HepG2 (cell line): ENCODE results near the gene TFB1M. TPM values are rescaled to one million over a fixed set of nuclear protein-coding genes. Genes with fewer than 3 reads are reported as not detected.

Experiments
- ATAC-seq: fragments of 200-7000 bp; cut with Tn5 transposase; 3 replicates; pipeline ENCODE4 v1.9.1; 2020; ENCODE audit warnings: mild to moderate bottlenecking, moderate library complexity
- BruUV-seq: library from RNA; stranded (reverse); fragments of 400-500 nt; replicated peaks from 2 replicates; lab custom pipeline; 2021; lab: Mats Ljungman, UMichigan
- CTCF ChIA-PET: fragments of 300-600 bp; formaldehyde crosslinking; extraction: SDS; loops from one replicate; lab custom pipeline; 2021; ENCODE audit warnings: low total read pairs, inconsistent platforms, low intra/inter-chr PET ratio; lab: Yijun Ruan, JAX
- POLR2A ChIA-PET: fragments of 350-600 bp; sonication (Branson Sonifier 250); formaldehyde crosslinking; loops from one replicate; lab custom pipeline; 2020; ENCODE audit warnings: antibody characterized with exemption, inconsistent platforms; lab: Yijun Ruan, JAX
- DNase-seq: peaks from one replicate; pipeline ENCODE4 v3.0.0-alpha.2; 2015; ENCODE audit warnings: low spot score
- FAIRE-seq: peaks from 3 replicates; lab custom pipeline; 2011; peaks lifted over from hg19 to GRCh38; lab: Jason Lieb, UNC
- H2AFZ ChIP-seq: one replicate; pipeline ENCODE4 v1.6.1; 2011; ENCODE audit warnings: low read length, inconsistent platforms
- H3K27ac ChIP-seq: fragments of 300-600 bp; 3 replicates; pipeline ENCODE4 v1.8.0; 2011; ENCODE audit warnings: mixed run types, mild to moderate bottlenecking, mixed read lengths, low read length, inconsistent platforms; ENCODE audit not compliant: insufficient read depth; ENCODE audit errors: extremely low read length
- H3K27me3 ChIP-seq, 2 experiments: fragments of 200-600 bp in 1 of 2; 2 replicates in 1 of 2; 3 replicates in 1 of 2; pipeline versions ENCODE4 v1.6.0 to v1.8.0; 2011; ENCODE audit warnings: low read length in 2 of 2, mild to moderate bottlenecking in 2 of 2, moderate library complexity in 2 of 2, inconsistent platforms in 1 of 2; ENCODE audit not compliant: insufficient read depth in 2 of 2, control insufficient read depth in 1 of 2
- H3K36me3 ChIP-seq, 2 experiments: fragments of 200-600 bp in 1 of 2; replicated peaks in 1 of 2; 2 replicates in 1 of 2; 3 replicates in 1 of 2; pipeline versions ENCODE4 v1.5.1 to v1.8.0; 2011; ENCODE audit warnings: low read length in 2 of 2, inconsistent platforms in 1 of 2; ENCODE audit not compliant: insufficient read depth in 2 of 2, control insufficient read depth in 1 of 2
- H3K4me1 ChIP-seq: 2 replicates; pipeline ENCODE4 v1.5.1; 2012; ENCODE audit warnings: low read length, inconsistent platforms; ENCODE audit not compliant: insufficient read depth
- H3K4me2 ChIP-seq: 2 replicates; pipeline ENCODE4 v1.6.0; 2011; ENCODE audit warnings: low read depth, low read length, inconsistent platforms
- H3K4me3 ChIP-seq, 3 experiments: fragments of 200-600 bp in 1 of 3; sonication (generic), shearing (Covaris generic) in 1 of 3; replicated peaks in 1 of 3; 2 replicates each; pipeline ENCODE4 v1.5.1; 2011 to 2016; ENCODE audit warnings: low read length in 3 of 3, inconsistent platforms in 2 of 3, low read depth in 2 of 3, mild to moderate bottlenecking in 2 of 3, control low read depth in 1 of 3, mixed read lengths in 1 of 3; ENCODE audit not compliant: insufficient read depth in 1 of 3
- H3K79me2 ChIP-seq: one replicate; pipeline ENCODE4 v1.6.1; 2011; ENCODE audit warnings: low read length, inconsistent platforms; ENCODE audit not compliant: insufficient read depth
- H3K9ac ChIP-seq: 2 replicates; pipeline ENCODE4 v1.6.0; 2011; ENCODE audit warnings: mild to moderate bottlenecking, low read depth, low read length, inconsistent platforms; ENCODE audit not compliant: insufficient read depth
- H3K9me3 ChIP-seq: 2 replicates; pipeline ENCODE4 v1.5.1; 2012; ENCODE audit warnings: mild to moderate bottlenecking, low read length
- H4K20me1 ChIP-seq: 2 replicates; pipeline ENCODE4 v1.6.0; 2011; ENCODE audit warnings: inconsistent platforms, mild to moderate bottlenecking, low read length, moderate library complexity; ENCODE audit not compliant: insufficient read depth
- AGO2 ChIP-seq: fragments of 200-400 bp; formaldehyde crosslinking; optimal IDR thresholded peaks from 2 replicates; pipeline ENCODE3; 2017; ENCODE audit warnings: mild to moderate bottlenecking, low read depth, low read length, moderate library complexity
- AHR ChIP-seq: IDR thresholded peaks from 2 replicates; pipeline ENCODE4 v1.6.1; 2018; ENCODE audit warnings: missing genetic modification reagents, missing compliant biosample characterization
- BCLAF1 ChIP-seq: fragments of 450-650 bp; IDR thresholded peaks from 2 replicates; pipeline ENCODE4 v1.6.1; 2017; ENCODE audit warnings: mild to moderate bottlenecking
- DPF2 ChIP-seq: sonication (generic); formaldehyde crosslinking; IDR thresholded peaks from 2 replicates; pipeline ENCODE4 v1.4.0; 2020; ENCODE audit warnings: mild to moderate bottlenecking, low read depth, missing genetic modification reagents, borderline replicate concordance
- E2F5 ChIP-seq: sonication (generic); formaldehyde crosslinking; conservative IDR thresholded peaks from 2 replicates; pipeline ENCODE4 v1.4.0; 2020; ENCODE audit warnings: missing genetic modification reagents
- MBNL3 ChIP-seq: fragments of 250-450 bp; sonication (Bioruptor Pico); conservative IDR thresholded peaks from 2 replicates; pipeline ENCODE4 v1.8.0; 2022; ENCODE audit warnings: mild to moderate bottlenecking, inconsistent platforms
- PLRG1 ChIP-seq: fragments of 450-650 bp; conservative IDR thresholded peaks from 2 replicates; pipeline ENCODE4 v1.6.1; 2016
- RELA ChIP-seq: sonication (generic); formaldehyde crosslinking; IDR thresholded peaks from 2 replicates; pipeline ENCODE4 v1.4.0; 2020; ENCODE audit warnings: missing genetic modification reagents
- ZIK1 ChIP-seq: sonication (generic); formaldehyde crosslinking; IDR thresholded peaks from 2 replicates; pipeline ENCODE4 v1.5.0; 2020; ENCODE audit warnings: mild to moderate bottlenecking, low read depth, missing genetic modification reagents, borderline replicate concordance
- ZKSCAN5 ChIP-seq: sonication (generic); formaldehyde crosslinking; IDR thresholded peaks from 2 replicates; pipeline ENCODE4 v1.5.1; 2020; ENCODE audit warnings: mild to moderate bottlenecking, missing genetic modification reagents
- ZNF552 ChIP-seq: sonication (generic); formaldehyde crosslinking; IDR thresholded peaks from 2 replicates; pipeline ENCODE4 v1.9.0; 2022; ENCODE audit warnings: missing genetic modification reagents, mild to moderate bottlenecking, borderline replicate concordance
- WGBS: methylation state at CpG from one replicate; pipeline ENCODE4 v1.1.6; 2017; ENCODE audit warnings: low lambda C conversion rate; 5-methylcytosine and 5-hydroxymethylcytosine counted together
- in situ Hi-C: cut with HindIII; loops from 2 replicates; pipeline ENCODE4 v1.10.0; 2017; ENCODE audit warnings: low pct_unique_long_range_greater_than_20kb; ENCODE audit not compliant: extremely low pct_ligation_motif_present
- intact Hi-C: fragments of 100-400 bp; cut with micrococcal nuclease; formaldehyde crosslinking; loops from one replicate; pipeline ENCODE4 v1.10.0; 2022; ENCODE audit not compliant: unreplicated experiment
- polyA plus RNA-seq, 8 experiments: library from polyadenylated mRNA; depleted of rRNA in 3 of 8; stranded (reverse) in 7 of 8; unstranded in 1 of 8; fragments of >200 nt; fragmentation: Illumina TruSeq in 4 of 8; extraction: Trizol in 4 of 8; gene quantifications; 2 replicates each; pipeline versions ENCODE4 v1.2.1 to v1.2.3, GENCODE V29; 2011 to 2016; ENCODE audit warnings: low read depth in 4 of 8, missing spikeins in 1 of 8, mixed read lengths in 1 of 8; ENCODE audit not compliant: insufficient read depth in 1 of 8
- total RNA-seq, 5 experiments: library from RNA; depleted of rRNA; stranded (reverse); fragments of >200 nt; fragmentation: Illumina TruSeq; extraction: Trizol; gene quantifications; 2 replicates each; pipeline ENCODE4 v1.2.3, GENCODE V29; 2016; ENCODE audit warnings: low read depth in 1 of 5
- TF ChIP-seq, protein P1 (sequence below): sonication (generic); formaldehyde crosslinking; IDR thresholded peaks from 2 replicates; pipeline ENCODE4 v1.5.1; 2020; ENCODE audit warnings: missing genetic modification reagents, mild to moderate bottlenecking, borderline replicate concordance
- TF ChIP-seq, protein P2 (sequence below): sonication (generic); formaldehyde crosslinking; IDR thresholded peaks from 2 replicates; pipeline ENCODE4 v1.9.0; 2021; ENCODE audit warnings: mild to moderate bottlenecking, missing genetic modification reagents

Gene TFB1M
- total and polyA plus RNA-seq, 2 of the 13 experiments (the other 11 are each of a cell fraction or from before 2014, with no cell fraction given) = 91.4 to 122 TPM

DNA sequence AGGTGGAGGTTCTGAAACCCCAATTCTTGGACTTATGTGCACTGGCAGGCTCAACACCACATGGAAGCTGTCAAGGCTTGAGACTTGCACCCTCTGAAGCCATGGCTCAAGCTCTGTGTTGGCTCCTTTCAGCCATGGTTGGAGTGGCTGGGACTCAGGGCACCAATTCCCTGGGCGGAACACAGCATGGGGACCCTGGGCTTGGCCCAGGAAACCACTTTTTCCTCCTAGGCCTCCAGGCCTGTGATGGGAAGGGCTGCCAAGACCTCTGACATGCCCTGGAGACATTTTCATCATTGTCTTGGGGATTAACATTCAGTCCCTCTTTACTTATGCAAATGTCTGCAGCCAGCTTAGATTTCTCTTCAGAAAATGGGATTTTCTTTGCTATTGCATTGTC is 76.7 kb downstream of the TFB1M start (continued):
- TF ChIP-seq DPF2 (CRISPR knock-in tag) (no peak), MBNL3 (CRISPR knock-in tag) (no peak), E2F5 (CRISPR knock-in tag) (no peak), AGO2 (no peak), BCLAF1 (no peak), ZKSCAN5 (CRISPR knock-in tag) (no peak), ZNF552 (CRISPR knock-in tag) (no peak), ZIK1 (CRISPR knock-in tag) (no peak)

DNA sequence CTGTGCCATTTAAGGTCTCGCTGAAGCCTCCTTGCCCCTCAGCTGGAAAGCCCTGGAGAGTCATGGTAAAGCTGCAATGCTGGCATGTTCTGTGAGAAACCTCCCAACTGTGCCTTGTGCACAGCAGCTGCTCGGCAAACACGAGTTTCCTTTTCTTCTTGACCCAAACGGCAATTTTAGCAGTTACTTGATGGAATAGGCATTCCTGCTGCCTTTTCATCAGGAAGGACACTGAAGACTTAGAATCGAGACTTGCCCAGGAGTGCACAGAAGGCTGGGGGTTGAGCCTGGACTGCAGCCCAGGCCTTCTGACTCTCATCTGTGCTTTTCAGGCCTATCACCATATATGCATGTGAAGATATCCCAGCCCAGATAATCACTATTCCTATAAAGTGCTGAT is 79.2 kb downstream of the TFB1M start:
- Histone ChIP-seq H3K9ac (no peak overlapping the region), H3K27me3 (no peaks in the 10 kb centered on the region), H3K9me3 (peaks cover 7% of the 10 kb centered on the region; the same call in 1 of the 2 replicates), H3K4me1 (0 out of 2 replicates have a peak, but pooled peaks cover 5% of the 10 kb centered on the region), H3K79me2 (no peaks in the 10 kb centered on the region), H3K27ac (no peak overlapping the region), H2AFZ (no peak overlapping the region), H3K4me3 (no peak overlapping the region), H3K4me2 (no peak overlapping the region), H3K36me3 (no peaks in the 10 kb centered on the region), H4K20me1 (no peaks in the 10 kb centered on the region)
- BruUV-seq = no TSS peak
- CTCF ChIA-PET = no interaction called here
- ATAC-seq (no peak), DNase-seq (no peak), FAIRE-seq (no peak)
- in situ Hi-C loops = no loop called here
- POLR2A ChIA-PET = interaction anchor here (1.2 kb wide), 1 partner anchor 11 kb away, joined by 7 read pairs; no protein-coding TSS in a partner anchor
- no peak for TF ChIP-seq RELA (CRISPR knock-in tag)
- TF ChIP-seq, protein P1, sequence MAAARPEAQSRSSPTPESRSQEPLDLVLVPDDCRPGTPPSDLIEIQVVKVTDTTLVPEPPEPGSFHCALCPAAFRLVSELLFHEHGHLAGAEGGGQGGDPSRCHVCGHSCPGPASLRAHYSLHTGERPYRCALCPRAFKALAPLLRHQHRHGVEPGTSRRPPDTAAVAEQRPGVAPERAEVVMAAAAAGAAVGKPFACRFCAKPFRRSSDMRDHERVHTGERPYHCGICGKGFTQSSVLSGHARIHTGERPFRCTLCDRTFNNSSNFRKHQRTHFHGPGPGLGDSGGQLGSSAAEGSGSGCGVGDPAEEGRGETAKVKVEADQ = no peak
- TF ChIP-seq AHR (CRISPR knock-in tag) = no peak
- TF ChIP-seq PLRG1 = no peak
- TF ChIP-seq, protein P2, sequence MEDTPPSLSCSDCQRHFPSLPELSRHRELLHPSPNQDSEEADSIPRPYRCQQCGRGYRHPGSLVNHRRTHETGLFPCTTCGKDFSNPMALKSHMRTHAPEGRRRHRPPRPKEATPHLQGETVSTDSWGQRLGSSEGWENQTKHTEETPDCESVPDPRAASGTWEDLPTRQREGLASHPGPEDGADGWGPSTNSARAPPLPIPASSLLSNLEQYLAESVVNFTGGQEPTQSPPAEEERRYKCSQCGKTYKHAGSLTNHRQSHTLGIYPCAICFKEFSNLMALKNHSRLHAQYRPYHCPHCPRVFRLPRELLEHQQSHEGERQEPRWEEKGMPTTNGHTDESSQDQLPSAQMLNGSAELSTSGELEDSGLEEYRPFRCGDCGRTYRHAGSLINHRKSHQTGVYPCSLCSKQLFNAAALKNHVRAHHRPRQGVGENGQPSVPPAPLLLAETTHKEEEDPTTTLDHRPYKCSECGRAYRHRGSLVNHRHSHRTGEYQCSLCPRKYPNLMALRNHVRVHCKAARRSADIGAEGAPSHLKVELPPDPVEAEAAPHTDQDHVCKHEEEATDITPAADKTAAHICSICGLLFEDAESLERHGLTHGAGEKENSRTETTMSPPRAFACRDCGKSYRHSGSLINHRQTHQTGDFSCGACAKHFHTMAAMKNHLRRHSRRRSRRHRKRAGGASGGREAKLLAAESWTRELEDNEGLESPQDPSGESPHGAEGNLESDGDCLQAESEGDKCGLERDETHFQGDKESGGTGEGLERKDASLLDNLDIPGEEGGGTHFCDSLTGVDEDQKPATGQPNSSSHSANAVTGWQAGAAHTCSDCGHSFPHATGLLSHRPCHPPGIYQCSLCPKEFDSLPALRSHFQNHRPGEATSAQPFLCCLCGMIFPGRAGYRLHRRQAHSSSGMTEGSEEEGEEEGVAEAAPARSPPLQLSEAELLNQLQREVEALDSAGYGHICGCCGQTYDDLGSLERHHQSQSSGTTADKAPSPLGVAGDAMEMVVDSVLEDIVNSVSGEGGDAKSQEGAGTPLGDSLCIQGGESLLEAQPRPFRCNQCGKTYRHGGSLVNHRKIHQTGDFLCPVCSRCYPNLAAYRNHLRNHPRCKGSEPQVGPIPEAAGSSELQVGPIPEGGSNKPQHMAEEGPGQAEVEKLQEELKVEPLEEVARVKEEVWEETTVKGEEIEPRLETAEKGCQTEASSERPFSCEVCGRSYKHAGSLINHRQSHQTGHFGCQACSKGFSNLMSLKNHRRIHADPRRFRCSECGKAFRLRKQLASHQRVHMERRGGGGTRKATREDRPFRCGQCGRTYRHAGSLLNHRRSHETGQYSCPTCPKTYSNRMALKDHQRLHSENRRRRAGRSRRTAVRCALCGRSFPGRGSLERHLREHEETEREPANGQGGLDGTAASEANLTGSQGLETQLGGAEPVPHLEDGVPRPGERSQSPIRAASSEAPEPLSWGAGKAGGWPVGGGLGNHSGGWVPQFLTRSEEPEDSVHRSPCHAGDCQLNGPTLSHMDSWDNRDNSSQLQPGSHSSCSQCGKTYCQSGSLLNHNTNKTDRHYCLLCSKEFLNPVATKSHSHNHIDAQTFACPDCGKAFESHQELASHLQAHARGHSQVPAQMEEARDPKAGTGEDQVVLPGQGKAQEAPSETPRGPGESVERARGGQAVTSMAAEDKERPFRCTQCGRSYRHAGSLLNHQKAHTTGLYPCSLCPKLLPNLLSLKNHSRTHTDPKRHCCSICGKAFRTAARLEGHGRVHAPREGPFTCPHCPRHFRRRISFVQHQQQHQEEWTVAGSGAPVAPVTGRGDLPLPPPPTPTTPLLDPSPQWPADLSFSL (CRISPR knock-in tag) = no peak
- WGBS = 30% methylated on average over 5 of the region's 5 CpGs
- intact Hi-C loops = no loop called here
